Adrenal gland (tissue), 12 donors: Measurements from ENCODE around the gene RPGRIP1. TPM values are rescaled to one million over a fixed set of nuclear protein-coding genes. Genes with fewer than 3 reads are reported as not detected.
"Not testable (repeated sequence)": the region's sequence is repeated elsewhere in the genome, so short reads cannot be mapped to it uniquely, and the experiment has no call there.

ENCODE experiments used
- DNase-seq, 7 donors: peaks; one replicate each; pipeline ENCODE4 v3.0.0-alpha.2; 2019 to 2020
- H3K27ac ChIP-seq, 5 donors: fragments of 200-600 bp; sonication (generic) in 4 of 5; 1 replicate in 3 of 5; 2 replicates in 2 of 5; pipeline versions ENCODE4 v1.5.1 to v1.8.0; 2016 to 2020; ENCODE audit warnings: mild to moderate bottlenecking in 1 of 5
- H3K27me3 ChIP-seq: fragments of 200-600 bp; 2 replicates; pipeline ENCODE4 v1.8.0; 2021
- H3K36me3 ChIP-seq, 2 donors: fragments of 200-600 bp; replicated peaks in 1 of 2; 1 replicate in 1 of 2; 2 replicates in 1 of 2; pipeline versions ENCODE4 v1.5.1 to v1.8.0; 2018 to 2022
- H3K4me1 ChIP-seq, 2 donors: fragments of 200-600 bp; replicated peaks in 1 of 2; 1 replicate in 1 of 2; 2 replicates in 1 of 2; pipeline versions ENCODE4 v1.5.1 to v1.8.0; 2018 to 2021
- H3K4me3 ChIP-seq, 4 donors: fragments of 200-600 bp; sonication (generic) in 3 of 4; one replicate each; pipeline ENCODE4 v1.5.1; 2016 to 2018
- H3K9me3 ChIP-seq, 3 donors: fragments of 200-600 bp; sonication (generic) in 1 of 3; replicated peaks in 1 of 3; 1 replicate in 2 of 3; 2 replicates in 1 of 3; pipeline versions ENCODE4 v1.5.1 to v1.8.0; 2016 to 2021
- POLR2A ChIP-seq, 2 donors: fragments of 450-650 bp; IDR thresholded peaks; one replicate each; pipeline ENCODE4 v1.6.1; 2017; ENCODE audit warnings: antibody characterized with exemption in 2 of 2, mild to moderate bottlenecking in 2 of 2, moderate library complexity in 1 of 2
- WGBS, 4 donors: extraction: QIAGEN DNeasy Blood & Tissue Kit in 2 of 4; methylation state at CpG; one replicate each; pipeline versions ENCODE4 v1.1.5 to v1.1.7; 2013 to 2017; 5-methylcytosine and 5-hydroxymethylcytosine counted together
- intact Hi-C, 2 donors: fragments of 100-400 bp; cut with DNase I; formaldehyde crosslinking; loops; one replicate each; pipeline versions ENCODE4 v1.14.1 to v1.15.0; 2022 to 2023
- polyA plus RNA-seq, 3 donors: library from polyadenylated mRNA; stranded (reverse); fragments of 200-250 nt in 2 of 3; fragments of 350-450 nt in 1 of 3; fragmentation: Illumina TruSeq in 1 of 3; extraction: RNeasy Lipid Tissue Mini Kit (QIAGEN cat#74804) in 1 of 3; gene quantifications; one replicate each; pipeline ENCODE4 v1.2.3, GENCODE V29; 2013 to 2014
- total RNA-seq, 9 donors: library from RNA; depleted of rRNA in 4 of 9; stranded (reverse); fragments of >200 nt in 4 of 9; fragments of 120-200 nt in 1 of 9; fragmentation: NEBNext Ultra II Directional in 1 of 9; extraction: Animal tissue kit (Norgen Biotek cat#: 25700) in 1 of 9; gene quantifications; one replicate each; pipeline versions ENCODE4 v1.1.0 to v1.2.4, GENCODE V29; 2013 to 2023
- TF ChIP-seq, protein P1 (sequence below), 6 experiments: fragments of 450-650 bp in 4 of 6; fragments of 200-600 bp in 2 of 6; sonication (generic) in 1 of 6; IDR thresholded peaks; 1 replicate in 5 of 6; 2 replicates in 1 of 6; pipeline versions ENCODE4 v1.5.1 to v1.8.0; 2016 to 2021; ENCODE audit warnings: antibody characterized with exemption in 6 of 6, mild to moderate bottlenecking in 2 of 6, moderate library complexity in 1 of 6
- donor health status: healthy with polysubstance abuse.
- donor health status: Bipolar disorder and iron deficiency.
- donor health status: DM: yes; HTN: yes; CAD: no.
- donor health status: DM: no; HTN: no; CAD: no.
- donor health status: DM: no; HTN: no; CAD: no.
- donor health status: DM: yes; HTN: yes; CAD: no.

Gene RPGRIP1
- total and polyA plus RNA-seq, 12 donors: 0.10 to 1.6 (median 0.29) TPM; not detected in 3

DNA sequence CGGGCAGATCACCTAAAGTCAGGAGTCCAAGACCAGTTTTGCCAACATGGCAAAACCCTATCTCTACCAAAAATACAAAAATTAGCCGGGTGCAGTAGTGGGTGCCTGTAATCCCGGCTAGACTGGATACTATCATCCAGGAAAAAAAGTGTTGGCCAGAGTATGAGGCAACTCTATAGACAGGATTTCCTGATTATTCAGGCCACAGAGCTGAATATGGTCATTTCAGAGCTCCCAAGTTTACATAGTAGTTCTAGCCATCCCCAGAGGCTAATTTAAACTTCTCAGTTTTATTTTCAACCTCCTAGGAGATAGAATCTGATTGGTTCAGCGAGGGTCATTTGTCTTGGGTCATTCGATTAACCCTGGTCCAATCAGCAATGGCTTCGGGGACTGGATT lies 7.3 kb downstream of the RPGRIP1 start:
- TF ChIP-seq POLR2A (IDR thresholded peaks at IDR 0.05): no peak
- TF ChIP-seq, protein P1, sequence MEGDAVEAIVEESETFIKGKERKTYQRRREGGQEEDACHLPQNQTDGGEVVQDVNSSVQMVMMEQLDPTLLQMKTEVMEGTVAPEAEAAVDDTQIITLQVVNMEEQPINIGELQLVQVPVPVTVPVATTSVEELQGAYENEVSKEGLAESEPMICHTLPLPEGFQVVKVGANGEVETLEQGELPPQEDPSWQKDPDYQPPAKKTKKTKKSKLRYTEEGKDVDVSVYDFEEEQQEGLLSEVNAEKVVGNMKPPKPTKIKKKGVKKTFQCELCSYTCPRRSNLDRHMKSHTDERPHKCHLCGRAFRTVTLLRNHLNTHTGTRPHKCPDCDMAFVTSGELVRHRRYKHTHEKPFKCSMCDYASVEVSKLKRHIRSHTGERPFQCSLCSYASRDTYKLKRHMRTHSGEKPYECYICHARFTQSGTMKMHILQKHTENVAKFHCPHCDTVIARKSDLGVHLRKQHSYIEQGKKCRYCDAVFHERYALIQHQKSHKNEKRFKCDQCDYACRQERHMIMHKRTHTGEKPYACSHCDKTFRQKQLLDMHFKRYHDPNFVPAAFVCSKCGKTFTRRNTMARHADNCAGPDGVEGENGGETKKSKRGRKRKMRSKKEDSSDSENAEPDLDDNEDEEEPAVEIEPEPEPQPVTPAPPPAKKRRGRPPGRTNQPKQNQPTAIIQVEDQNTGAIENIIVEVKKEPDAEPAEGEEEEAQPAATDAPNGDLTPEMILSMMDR (IDR thresholded peaks at IDR 0.05): no peak
- H3K4me3 ChIP-seq: no peak overlapping the region
- H3K9me3 ChIP-seq: no peaks in the 10 kb centered on the region
- intact Hi-C loops: no loop called here
- H3K27me3 ChIP-seq: no peaks in the 10 kb centered on the region
- 84 to 94% (median 91%) methylated on average over 6 of the region's 6 CpGs for WGBS, 4 donors
- H3K4me1 ChIP-seq: no peaks in the 10 kb centered on the region
- no peak overlapping the region for H3K27ac ChIP-seq
- DNase-seq: no peak
- H3K36me3 ChIP-seq: no peaks in the 10 kb centered on the region

DNA sequence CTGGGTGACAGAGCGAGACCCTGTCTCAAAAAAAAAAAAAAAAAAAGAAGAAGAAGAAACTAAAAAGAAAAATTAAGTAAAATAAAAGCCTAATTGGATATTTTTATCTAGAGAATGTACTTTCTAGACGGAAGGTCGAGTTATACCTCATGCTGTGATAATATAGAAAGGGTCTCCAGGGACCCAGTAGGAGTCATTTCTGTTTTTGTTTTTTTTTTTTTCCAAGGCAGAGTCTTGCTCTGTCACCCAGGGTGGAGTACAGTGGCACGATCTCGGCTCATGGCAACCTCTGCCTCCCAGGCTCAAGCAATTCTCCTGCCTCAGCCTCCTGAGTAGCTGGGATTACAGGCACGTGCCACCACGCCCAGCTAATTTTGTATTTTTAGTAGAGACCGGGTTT lies 14.1 kb downstream of the RPGRIP1 start:
- not testable (repeated sequence) for H3K36me3 ChIP-seq

DNA sequence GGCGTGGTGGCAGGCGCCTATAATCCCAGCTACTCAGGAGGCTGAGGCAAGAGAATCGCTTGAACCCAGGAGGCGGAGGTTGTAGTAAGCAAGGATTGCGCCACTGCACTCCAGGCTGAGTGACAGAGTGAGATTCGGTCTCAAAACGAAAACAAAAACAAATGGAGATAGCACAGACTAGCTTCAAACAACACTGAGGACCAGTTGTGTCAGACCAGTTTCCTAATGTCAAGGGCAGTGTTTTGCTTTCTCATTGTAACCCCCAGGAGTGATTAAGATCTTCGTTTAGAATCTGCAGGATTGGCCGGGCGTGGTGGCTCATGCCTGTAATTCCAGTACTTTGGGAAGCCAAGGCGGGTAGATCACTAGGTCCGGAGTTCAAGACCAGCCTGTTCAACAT lies 18.5 kb downstream of the RPGRIP1 start:
- H3K9me3 ChIP-seq: no peaks in the 10 kb centered on the region
- H3K4me1 ChIP-seq: peaks cover 0 to 6% of the 10 kb centered on the region in 2 donors
- no peak overlapping the region for H3K4me3 ChIP-seq
- H3K27ac ChIP-seq: no peak overlapping the region
- intact Hi-C loops: no loop called here
- peaks cover 5% of the 10 kb centered on the region for H3K27me3 ChIP-seq
- 54 to 70% (median 63%) methylated on average over 10 to 12 of the region's 12 CpGs for WGBS, 4 donors
- TF ChIP-seq, protein P1 (IDR thresholded peaks at IDR 0.05): no peak
- TF ChIP-seq POLR2A (IDR thresholded peaks at IDR 0.05): no peak
- no peaks in the 10 kb centered on the region for H3K36me3 ChIP-seq
- peak in 3 of 7 donors; percentile 24 to 47 (median 32) for DNase-seq

More for the DNA sequence above, 14.1 kb downstream of the RPGRIP1 start:
- H3K27ac ChIP-seq, intact Hi-C loops, H3K27me3 ChIP-seq, DNase-seq, H3K9me3 ChIP-seq, H3K4me1 ChIP-seq, H3K4me3 ChIP-seq: not testable (repeated sequence)
- 87 to 93% (median 90%) methylated on average over 8 of the region's 8 CpGs for WGBS, 4 donors

DNA sequence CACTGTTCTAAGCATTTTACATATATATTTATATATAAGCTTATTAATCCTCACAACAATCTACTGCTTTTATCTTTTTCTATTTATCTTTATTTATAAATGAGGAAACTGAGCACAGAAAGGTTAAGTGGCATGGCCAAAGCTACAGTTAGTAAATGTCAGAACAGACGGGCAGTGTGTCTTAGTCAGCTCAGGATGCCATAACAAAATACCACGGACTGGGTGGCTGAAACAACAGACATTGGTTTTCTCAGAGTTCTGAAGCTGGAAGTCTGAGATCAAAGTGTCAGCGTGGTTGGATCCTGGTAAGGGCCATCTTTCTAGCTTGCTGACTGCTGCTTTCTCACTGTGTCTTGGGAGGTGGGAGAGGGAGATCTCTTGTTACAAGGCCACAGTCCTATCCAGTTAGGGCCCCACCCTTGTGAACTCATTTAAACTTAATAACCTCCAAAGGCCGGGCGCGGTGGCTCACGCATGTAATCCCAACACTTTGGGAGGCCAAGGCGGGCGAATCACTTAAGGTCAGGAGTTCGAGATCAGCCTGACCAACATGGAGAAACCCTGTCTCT lies 19.8 kb downstream of the RPGRIP1 start:
- Histone ChIP-seq H3K27me3 (peaks cover 5% of the 10 kb centered on the region), H3K36me3 (no peaks in the 10 kb centered on the region), H3K9me3 (no peaks in the 10 kb centered on the region), H3K27ac (no peak overlapping the region), H3K4me3 (no peak overlapping the region), H3K4me1 (peaks cover 0 to 6% of the 10 kb centered on the region in 2 donors)
- DNase-seq: no peak
- TF ChIP-seq POLR2A (IDR thresholded peaks at IDR 0.05): no peak
- intact Hi-C loops: no loop called here
- WGBS, 4 donors: 84 to 89% (median 86%) methylated on average over 10 of the region's 10 CpGs

DNA sequence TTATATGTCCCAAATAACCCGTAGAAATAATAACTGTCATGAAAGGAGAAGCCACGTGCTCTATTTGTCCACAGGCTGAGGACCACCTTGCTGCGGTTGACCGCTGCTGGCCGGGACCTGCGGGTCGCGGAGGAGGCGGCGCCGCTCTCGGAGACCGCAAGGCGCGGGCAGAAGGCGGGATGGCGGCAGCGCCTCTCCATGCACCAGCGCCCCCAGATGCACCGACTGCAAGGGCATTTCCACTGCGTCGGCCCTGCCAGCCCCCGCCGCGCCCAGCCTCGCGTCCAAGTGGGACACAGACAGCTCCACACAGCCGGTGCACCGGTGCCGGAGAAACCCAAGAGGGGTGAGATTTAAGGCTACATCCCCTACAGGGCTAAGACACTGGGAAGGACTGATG lies 21.0 kb downstream of the RPGRIP1 start:
- peak in 4 of 7 donors; percentile 21 to 33 (median 29) for DNase-seq

More for the DNA sequence above, 21.0 kb downstream of the RPGRIP1 start:
- H3K27me3 ChIP-seq: peaks cover 5% of the 10 kb centered on the region
- no peaks in the 10 kb centered on the region for H3K36me3 ChIP-seq
- intact Hi-C loops: no loop called here
- WGBS, 4 donors: 0 to 3% (median 2%) methylated on average over 12 to 30 of the region's 30 CpGs
- peaks cover 0 to 6% of the 10 kb centered on the region in 2 donors for H3K4me1 ChIP-seq
- TF ChIP-seq POLR2A (IDR thresholded peaks at IDR 0.05): no peak
- TF ChIP-seq, protein P1 (IDR thresholded peaks at IDR 0.05): no peak
- H3K4me3 ChIP-seq: peak overlapping the region in 2 of 4 donors; percentile 2 to 49
- no peak overlapping the region for H3K27ac ChIP-seq
- no peaks in the 10 kb centered on the region for H3K9me3 ChIP-seq
